ENCODE results near the gene CHIC2. TPM values are rescaled to one million over a fixed set of nuclear protein-coding genes. Genes with fewer than 3 reads are reported as not detected.
A peak's percentile ranks its signal among the peaks of the same experiment; 100 is the strongest.

The CHIC2 gene
- polyA plus RNA-seq, 1 donor (not counting 4 experiments of a cell fraction or from before 2014, with no cell fraction given) = 21.9 TPM

GRCh38 chr4:54098375-54098774 is 34.0 kb upstream of the CHIC2 start:
- Histone ChIP-seq H3K4me3 (ENCODE audit: control insufficient read depth in 2 of 3, extremely low read depth in 1 of 3, insufficient read depth in 2 of 3, low read depth in 1 of 3, low read length in 3 of 3) (no peak overlapping the region), H3K9me3 (ENCODE audit: control insufficient read depth, low read depth, low read length) (no peaks in the 10 kb centered on the region), H3K9me1 (ENCODE audit: control insufficient read depth, extremely low read depth, insufficient read depth, low read length) (no peaks in the 10 kb centered on the region), H4K20me1 (ENCODE audit: control insufficient read depth, extremely low read depth, insufficient read depth, low read length) (no peaks in the 10 kb centered on the region), H3K36me3 (ENCODE audit: control insufficient read depth in 2 of 2, extremely low read depth in 1 of 2, insufficient read depth in 2 of 2, low read length in 2 of 2) (no peaks in the 10 kb centered on the region), H3K4me1 (ENCODE audit: control insufficient read depth, extremely low read depth, insufficient read depth, low read length) (peaks cover 31% of the 10 kb centered on the region), H2AFZ (ENCODE audit: control insufficient read depth, low read length) (no peak overlapping the region), H3K27ac (ENCODE audit: control insufficient read depth, insufficient read depth, low read length) (no peak overlapping the region), H3K9ac (ENCODE audit: control insufficient read depth, extremely low read depth, insufficient read depth, low read length) (no peak overlapping the region), H3K27me3 (ENCODE audit: control insufficient read depth, extremely low read depth, insufficient read depth, low read length) (peaks cover 98% of the 10 kb centered on the region), H3K4me2 (ENCODE audit: control insufficient read depth, extremely low read depth, insufficient read depth, low read depth, low read length) (no peak overlapping the region), H3K79me2 (ENCODE audit: control insufficient read depth, insufficient read depth, low read length) (no peaks in the 10 kb centered on the region)
- TF ChIP-seq CTCF (optimal IDR thresholded peaks at IDR 0.05 in 1 of 3, IDR thresholded peaks at IDR 0.05 in 1 of 3, conservative IDR thresholded peaks at IDR 0.05 in 1 of 3; ENCODE audit: extremely low read depth in 1 of 3, insufficient read depth in 2 of 3, low read length in 3 of 3) = no peak
- TF ChIP-seq EZH2 (IDR thresholded peaks at IDR 0.05; ENCODE audit: low read length) = peak; percentile 32
- dilution Hi-C loops (cut with MboI; ENCODE audit: extremely low pct_ligation_motif_present, low sequenced_read_pairs) = no loop called here
- DNase-seq (ENCODE audit: low read depth, low spot score) = no peak
- FAIRE-seq = no peak

- FAIRE-seq (no peak), DNase-seq (ENCODE audit: low read depth, low spot score) (no peak)
- no peaks in the 10 kb centered on the region for H4K20me1 ChIP-seq (ENCODE audit: control insufficient read depth, extremely low read depth, insufficient read depth, low read length)
- no peaks in the 10 kb centered on the region for H3K36me3 ChIP-seq (ENCODE audit: control insufficient read depth in 2 of 2, extremely low read depth in 1 of 2, insufficient read depth in 2 of 2, low read length in 2 of 2)
- peaks cover 89% of the 10 kb centered on the region for H3K27me3 ChIP-seq (ENCODE audit: control insufficient read depth, extremely low read depth, insufficient read depth, low read length)
- dilution Hi-C loops (cut with MboI; ENCODE audit: extremely low pct_ligation_motif_present, low sequenced_read_pairs) = no loop called here
- TF ChIP-seq EZH2 (IDR thresholded peaks at IDR 0.05; ENCODE audit: low read length) = no peak
- no peak for TF ChIP-seq CTCF (optimal IDR thresholded peaks at IDR 0.05 in 1 of 3, IDR thresholded peaks at IDR 0.05 in 1 of 3, conservative IDR thresholded peaks at IDR 0.05 in 1 of 3; ENCODE audit: extremely low read depth in 1 of 3, insufficient read depth in 2 of 3, low read length in 3 of 3)
- H3K9me3 ChIP-seq (ENCODE audit: control insufficient read depth, low read depth, low read length) = no peaks in the 10 kb centered on the region
- H3K4me3 ChIP-seq (ENCODE audit: control insufficient read depth in 2 of 3, extremely low read depth in 1 of 3, insufficient read depth in 2 of 3, low read depth in 1 of 3, low read length in 3 of 3) = no peak overlapping the region
- H3K9me1 ChIP-seq (ENCODE audit: control insufficient read depth, extremely low read depth, insufficient read depth, low read length) = no peaks in the 10 kb centered on the region
- H3K4me2 ChIP-seq (ENCODE audit: control insufficient read depth, extremely low read depth, insufficient read depth, low read depth, low read length) = no peak overlapping the region
- H2AFZ ChIP-seq (ENCODE audit: control insufficient read depth, low read length) = no peak overlapping the region
- H3K27ac ChIP-seq (ENCODE audit: control insufficient read depth, insufficient read depth, low read length) = no peak overlapping the region
- no peak overlapping the region for H3K9ac ChIP-seq (ENCODE audit: control insufficient read depth, extremely low read depth, insufficient read depth, low read length)
- no peaks in the 10 kb centered on the region for H3K79me2 ChIP-seq (ENCODE audit: control insufficient read depth, insufficient read depth, low read length)
- H3K4me1 ChIP-seq (ENCODE audit: control insufficient read depth, extremely low read depth, insufficient read depth, low read length) = peaks cover 30% of the 10 kb centered on the region
These were observed 32.7 kb upstream of the CHIC2 start for GRCh38 chr4:54097152-54097551.
